Loucy (cell line): ENCODE results near the gene SH3RF1.

Experiments
- H2AFZ ChIP-seq: fragments of 200-600 bp; sonication (generic); 2 replicates; pipeline ENCODE4 v1.6.0; 2016; ENCODE audit warnings: antibody characterized with exemption, mild to moderate bottlenecking, low read length, moderate library complexity
- H3F3A ChIP-seq: fragments of 200-600 bp; 2 replicates; pipeline ENCODE4 v1.6.0; 2016; ENCODE audit warnings: antibody characterized with exemption, low read depth, mild to moderate bottlenecking
- H3K27me3 ChIP-seq: fragments of 200-600 bp; sonication (generic); 2 replicates; pipeline ENCODE4 v1.6.1; 2014; ENCODE audit warnings: low read length, mild to moderate bottlenecking; ENCODE audit not compliant: insufficient read depth, poor library complexity, severe bottlenecking
- H3K36me3 ChIP-seq: fragments of 200-600 bp; sonication (generic); 2 replicates; pipeline ENCODE4 v1.6.1; 2016; ENCODE audit warnings: low read length; ENCODE audit not compliant: insufficient read depth
- H3K4me1 ChIP-seq: fragments of 200-600 bp; sonication (generic); 2 replicates; pipeline ENCODE4 v1.5.1; 2014; ENCODE audit warnings: low read length, mild to moderate bottlenecking; ENCODE audit not compliant: insufficient read depth, poor library complexity, severe bottlenecking
- H3K4me2 ChIP-seq: fragments of 200-600 bp; sonication (generic); 2 replicates; pipeline ENCODE4 v1.6.0; 2014; ENCODE audit warnings: antibody characterized with exemption, low read length, low read depth, mild to moderate bottlenecking; ENCODE audit not compliant: poor library complexity, severe bottlenecking
- H3K4me3 ChIP-seq: fragments of 200-600 bp; sonication (generic); 2 replicates; pipeline ENCODE4 v1.5.1; 2014; ENCODE audit warnings: low read length, mild to moderate bottlenecking, mixed read lengths; ENCODE audit not compliant: poor library complexity, severe bottlenecking
- H3K79me2 ChIP-seq: fragments of 200-600 bp; sonication (generic); 2 replicates; pipeline ENCODE4 v1.6.1; 2014; ENCODE audit warnings: low read length; ENCODE audit not compliant: insufficient read depth
- H3K9ac ChIP-seq: fragments of 200-600 bp; sonication (generic); 2 replicates; pipeline ENCODE4 v1.6.0; 2014; ENCODE audit warnings: mild to moderate bottlenecking, low read depth, low read length, moderate library complexity; ENCODE audit not compliant: poor library complexity, severe bottlenecking
- H3K9me2 ChIP-seq: fragments of 200-600 bp; sonication (generic); replicated peaks from 2 replicates; pipeline ENCODE4 v1.6.1; 2016; ENCODE audit warnings: low read depth, low read length, mixed read lengths
- H3K9me3 ChIP-seq: fragments of 200-600 bp; sonication (generic); 2 replicates; pipeline ENCODE4 v1.6.1; 2014; ENCODE audit warnings: mild to moderate bottlenecking, antibody characterized with exemption, low read length, low read depth; ENCODE audit not compliant: insufficient read depth
- H4K20me1 ChIP-seq: fragments of 200-600 bp; sonication (generic); 2 replicates; pipeline ENCODE4 v1.6.0; 2014; ENCODE audit warnings: antibody characterized with exemption, low read length, mild to moderate bottlenecking; ENCODE audit not compliant: insufficient read depth, poor library complexity, severe bottlenecking
- EZH2phosphoT487 ChIP-seq: fragments of 200-600 bp; IDR thresholded peaks from 2 replicates; pipeline ENCODE4 v1.6.1; 2018; ENCODE audit warnings: antibody characterized with exemption, mild to moderate bottlenecking, moderate library complexity, borderline replicate concordance
- TF ChIP-seq, protein P1 (sequence below): fragments of 200-600 bp; sonication (generic); conservative IDR thresholded peaks from 2 replicates; pipeline ENCODE4 v1.5.1; 2014; ENCODE audit warnings: mild to moderate bottlenecking, antibody characterized with exemption, low read length

Gene SH3RF1

DNA sequence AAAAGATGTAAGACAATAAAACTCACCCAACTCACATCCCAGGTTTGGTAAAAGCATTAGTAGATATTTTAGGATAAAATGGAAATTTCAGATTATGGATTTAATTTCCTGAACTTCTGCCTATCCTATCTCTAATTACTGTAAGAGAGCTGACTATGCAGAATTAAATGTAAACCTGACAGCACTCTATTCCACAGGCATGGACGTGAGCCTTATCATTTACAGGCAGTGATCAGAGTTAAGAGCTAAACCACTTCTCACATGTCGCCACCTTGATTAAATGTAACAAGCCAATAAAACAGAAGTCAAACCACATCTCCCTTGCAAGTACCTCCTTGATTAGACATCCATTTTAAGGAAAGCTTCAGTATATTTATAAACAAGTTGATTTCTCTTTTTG lies 163.2 kb downstream of the SH3RF1 start:
- H3K9me3 ChIP-seq, result no peaks in the 10 kb centered on the region
- no peaks in the 10 kb centered on the region for H4K20me1 ChIP-seq
- no peaks in the 10 kb centered on the region for H3K4me1 ChIP-seq
- H3K27me3 ChIP-seq, result no peaks in the 10 kb centered on the region
- H3K4me3 ChIP-seq, result no peak overlapping the region
- TF ChIP-seq, protein P1, sequence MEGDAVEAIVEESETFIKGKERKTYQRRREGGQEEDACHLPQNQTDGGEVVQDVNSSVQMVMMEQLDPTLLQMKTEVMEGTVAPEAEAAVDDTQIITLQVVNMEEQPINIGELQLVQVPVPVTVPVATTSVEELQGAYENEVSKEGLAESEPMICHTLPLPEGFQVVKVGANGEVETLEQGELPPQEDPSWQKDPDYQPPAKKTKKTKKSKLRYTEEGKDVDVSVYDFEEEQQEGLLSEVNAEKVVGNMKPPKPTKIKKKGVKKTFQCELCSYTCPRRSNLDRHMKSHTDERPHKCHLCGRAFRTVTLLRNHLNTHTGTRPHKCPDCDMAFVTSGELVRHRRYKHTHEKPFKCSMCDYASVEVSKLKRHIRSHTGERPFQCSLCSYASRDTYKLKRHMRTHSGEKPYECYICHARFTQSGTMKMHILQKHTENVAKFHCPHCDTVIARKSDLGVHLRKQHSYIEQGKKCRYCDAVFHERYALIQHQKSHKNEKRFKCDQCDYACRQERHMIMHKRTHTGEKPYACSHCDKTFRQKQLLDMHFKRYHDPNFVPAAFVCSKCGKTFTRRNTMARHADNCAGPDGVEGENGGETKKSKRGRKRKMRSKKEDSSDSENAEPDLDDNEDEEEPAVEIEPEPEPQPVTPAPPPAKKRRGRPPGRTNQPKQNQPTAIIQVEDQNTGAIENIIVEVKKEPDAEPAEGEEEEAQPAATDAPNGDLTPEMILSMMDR, result no peak
- no peak for TF ChIP-seq EZH2phosphoT487
- no peak overlapping the region for H2AFZ ChIP-seq
- H3K36me3 ChIP-seq, result peaks cover 3% of the 10 kb centered on the region; the same call in 1 of the 2 replicates
- H3K79me2 ChIP-seq, result no peaks in the 10 kb centered on the region
- no peak overlapping the region for H3K9ac ChIP-seq
- H3F3A ChIP-seq, result no peaks in the 10 kb centered on the region
- H3K9me2 ChIP-seq, result no peaks in the 10 kb centered on the region
- H3K4me2 ChIP-seq, result no peak overlapping the region

DNA sequence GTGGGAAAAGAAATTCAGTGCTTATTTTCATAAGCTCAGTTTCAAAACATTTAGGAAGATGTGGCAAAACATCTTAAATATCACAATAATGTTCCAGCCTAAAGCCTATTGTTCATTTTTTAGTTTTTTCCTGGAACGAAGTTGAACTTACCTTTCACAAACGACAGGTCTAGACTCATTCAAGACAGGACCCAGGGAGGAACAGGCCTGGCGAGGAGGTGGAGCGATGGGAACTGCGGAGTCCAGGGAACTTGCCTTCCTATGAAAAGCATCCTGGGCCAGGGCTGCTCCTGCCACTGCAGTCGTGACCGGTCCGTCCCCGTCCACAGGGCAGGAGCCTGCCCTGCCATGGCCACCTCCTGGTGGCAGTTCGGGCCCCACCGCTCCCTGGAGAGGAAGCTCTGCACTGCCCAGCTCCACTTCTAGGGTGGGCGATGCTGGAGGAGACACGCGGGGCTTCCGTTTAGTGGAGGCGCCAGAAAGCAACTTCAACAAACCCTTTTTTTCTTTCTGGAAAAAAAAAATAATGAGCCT lies 164.0 kb downstream of the SH3RF1 start:
- H3K9me3 ChIP-seq, result no peaks in the 10 kb centered on the region
- no peaks in the 10 kb centered on the region for H3K79me2 ChIP-seq
- no peak overlapping the region for H3K4me2 ChIP-seq
- H2AFZ ChIP-seq, result no peak overlapping the region
- H3K9me2 ChIP-seq, result no peaks in the 10 kb centered on the region
- H3K27me3 ChIP-seq, result no peaks in the 10 kb centered on the region
- no peaks in the 10 kb centered on the region for H4K20me1 ChIP-seq
- peaks cover 4% of the 10 kb centered on the region for H3K4me1 ChIP-seq
- no peak overlapping the region for H3K4me3 ChIP-seq
- no peaks in the 10 kb centered on the region for H3F3A ChIP-seq
- H3K36me3 ChIP-seq, result peaks cover 3% of the 10 kb centered on the region; the same call in 1 of the 2 replicates
- no peak overlapping the region for H3K9ac ChIP-seq
- no peak for TF ChIP-seq EZH2phosphoT487
- TF ChIP-seq, protein P1, result no peak

DNA sequence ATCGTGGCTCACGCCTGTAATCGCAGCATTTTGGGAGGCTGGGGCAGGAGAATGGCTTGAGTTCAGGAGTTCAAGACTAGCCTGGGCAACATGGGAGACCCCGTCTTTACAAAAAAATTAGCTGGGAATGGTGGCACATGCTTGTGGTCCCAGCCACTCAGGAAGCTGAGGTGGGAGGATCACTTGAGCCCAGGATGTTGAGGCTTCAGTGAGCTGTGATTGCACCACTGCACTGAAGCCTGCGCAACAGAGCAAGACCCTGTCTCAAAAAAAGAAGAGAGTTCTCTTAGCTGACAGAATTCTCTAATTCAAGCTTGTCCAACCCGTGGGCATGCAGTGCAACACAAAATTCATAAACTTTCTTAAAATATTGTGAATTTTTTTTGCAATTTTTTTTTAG lies 165.1 kb downstream of the SH3RF1 start:
- H3K9ac ChIP-seq, result no peak overlapping the region
- H3K79me2 ChIP-seq, result no peaks in the 10 kb centered on the region
- peaks cover 3% of the 10 kb centered on the region; the same call in 1 of the 2 replicates for H3K36me3 ChIP-seq
- H3K4me1 ChIP-seq, result peaks cover 6% of the 10 kb centered on the region
- H3K9me3 ChIP-seq, result no peaks in the 10 kb centered on the region
- H3F3A ChIP-seq, result no peaks in the 10 kb centered on the region
- TF ChIP-seq, protein P1, result no peak
- no peak for TF ChIP-seq EZH2phosphoT487
- H3K27me3 ChIP-seq, result no peaks in the 10 kb centered on the region
- H3K4me3 ChIP-seq, result no peak overlapping the region
- no peaks in the 10 kb centered on the region for H3K9me2 ChIP-seq
- H4K20me1 ChIP-seq, result no peaks in the 10 kb centered on the region
- no peak overlapping the region for H2AFZ ChIP-seq
- H3K4me2 ChIP-seq, result no peak overlapping the region
